ENCODE results near the gene MRPL37. TPM values are rescaled to one million over a fixed set of nuclear protein-coding genes. Genes with fewer than 3 reads are reported as not detected.
"Not testable (repeated sequence)": the region's sequence is repeated elsewhere in the genome, so short reads cannot be mapped to it uniquely, and the experiment has no call there.

The MRPL37 gene
- total RNA-seq, result 50.9 TPM

GRCh38 chr1:54199765-54200518 lies at the start of gene MRPL37, which contains the start of gene CYB5RL:
TSS of gene MRPL37 (plus strand) at chr1:54200167. CDS start at chr1:54200244, 77 bp downstream.
TSS of gene CYB5RL (minus strand) at chr1:54200030. CDS start at chr1:54195616, 4,414 bp downstream.
- DNase-seq (ENCODE audit: low spot score), result peak; percentile 94

GRCh38 chr1:54151013-54151412 lies 49.0 kb upstream of the MRPL37 start:
- DNase-seq (ENCODE audit: low spot score), result no peak

GRCh38 chr1:54152696-54153095 lies 47.3 kb upstream of the MRPL37 start, which contains the start of gene CDCP2:
TSS of gene CDCP2 (minus strand) at chr1:54153000. CDS start at chr1:54152922, 78 bp downstream.
- DNase-seq (ENCODE audit: low spot score), result no peak

GRCh38 chr1:54153535-54154439 lies 46.2 kb upstream of the MRPL37 start:
- DNase-seq (ENCODE audit: low spot score), result peak; percentile 74

GRCh38 chr1:54156201-54156600 lies 43.8 kb upstream of the MRPL37 start:
- no peak for DNase-seq (ENCODE audit: low spot score)

GRCh38 chr1:54156986-54157385 lies 43.0 kb upstream of the MRPL37 start:
- DNase-seq (ENCODE audit: low spot score), result no peak

- DNase-seq (ENCODE audit: low spot score), result no peak
Observed at GRCh38 chr1:54157401-54157800, 42.6 kb upstream of the MRPL37 start.

GRCh38 chr1:54158071-54158470 lies 41.9 kb upstream of the MRPL37 start:
- DNase-seq (ENCODE audit: low spot score), result no peak

GRCh38 chr1:54159733-54160316 lies 40.1 kb upstream of the MRPL37 start:
- DNase-seq (ENCODE audit: low spot score), result no peak

GRCh38 chr1:54160351-54160750 lies 39.6 kb upstream of the MRPL37 start:
- no peak for DNase-seq (ENCODE audit: low spot score)

- no peak for DNase-seq (ENCODE audit: low spot score)
Observed at GRCh38 chr1:54161495-54162168, 38.3 kb upstream of the MRPL37 start.

- DNase-seq (ENCODE audit: low spot score), result no peak
Observed at GRCh38 chr1:54163051-54163450, 36.9 kb upstream of the MRPL37 start.

- DNase-seq (ENCODE audit: low spot score), result no peak
Observed at GRCh38 chr1:54163573-54163972, 36.4 kb upstream of the MRPL37 start.

- no peak for DNase-seq (ENCODE audit: low spot score)
Observed at GRCh38 chr1:54165146-54165545, 34.8 kb upstream of the MRPL37 start.

- not testable (repeated sequence) for DNase-seq (ENCODE audit: low spot score)
Observed at GRCh38 chr1:54166357-54166756, 33.6 kb upstream of the MRPL37 start.

GRCh38 chr1:54167422-54168139 lies 32.4 kb upstream of the MRPL37 start:
- no peak for DNase-seq (ENCODE audit: low spot score)

- no peak for DNase-seq (ENCODE audit: low spot score)
Observed at GRCh38 chr1:54168206-54168965, 31.6 kb upstream of the MRPL37 start.

GRCh38 chr1:54169068-54169467 lies 30.9 kb upstream of the MRPL37 start:
- DNase-seq (ENCODE audit: low spot score), result no peak

GRCh38 chr1:54171016-54171415 lies 29.0 kb upstream of the MRPL37 start:
- no peak for DNase-seq (ENCODE audit: low spot score)

GRCh38 chr1:54171606-54172005 lies 28.4 kb upstream of the MRPL37 start:
- no peak for DNase-seq (ENCODE audit: low spot score)
